HG03432 (cell line): ENCODE results near the gene P2RX1.

ENCODE experiments used
- ATAC-seq: cut with Tn5 transposase; IDR thresholded peaks from one replicate; pipeline ENCODE4 v1.9.1; 2021; ENCODE audit warnings: mild to moderate bottlenecking, moderate library complexity; ENCODE audit not compliant: unreplicated experiment

The P2RX1 gene

DNA sequence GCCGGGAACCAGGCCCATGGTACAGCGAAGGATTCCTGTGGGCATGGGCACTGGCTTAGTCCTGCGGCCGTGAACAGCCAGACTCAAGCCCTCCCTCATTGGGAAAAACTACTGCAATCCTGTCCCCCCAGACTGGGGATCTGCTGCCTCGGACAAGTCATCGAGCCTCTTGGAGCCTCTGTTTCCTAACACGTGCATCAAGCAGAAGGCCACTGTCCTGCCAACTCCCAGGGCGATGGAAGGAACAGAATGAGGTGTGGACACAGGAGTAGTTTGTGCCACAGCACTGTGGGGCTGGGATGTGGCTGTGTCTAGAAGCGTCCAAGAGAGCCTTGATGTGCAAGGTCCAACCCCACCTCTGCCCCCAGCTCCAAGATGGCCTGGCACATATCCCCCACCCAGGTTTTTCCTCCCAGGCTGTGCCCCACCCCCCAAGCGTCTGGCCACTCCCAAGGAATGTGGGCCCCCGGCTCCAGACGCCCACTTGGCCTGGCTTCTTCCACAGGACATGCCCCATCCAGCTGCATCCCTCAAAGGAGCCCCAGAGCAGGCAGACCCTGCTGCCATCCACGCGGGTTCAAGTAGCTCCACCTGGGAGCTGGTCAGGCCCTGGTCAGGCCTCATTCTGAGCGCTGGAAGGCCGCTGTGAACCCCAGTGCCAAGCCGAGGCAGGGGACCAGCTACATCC, 26.8 kb downstream of the P2RX1 start:
- ATAC-seq = no peak

DNA sequence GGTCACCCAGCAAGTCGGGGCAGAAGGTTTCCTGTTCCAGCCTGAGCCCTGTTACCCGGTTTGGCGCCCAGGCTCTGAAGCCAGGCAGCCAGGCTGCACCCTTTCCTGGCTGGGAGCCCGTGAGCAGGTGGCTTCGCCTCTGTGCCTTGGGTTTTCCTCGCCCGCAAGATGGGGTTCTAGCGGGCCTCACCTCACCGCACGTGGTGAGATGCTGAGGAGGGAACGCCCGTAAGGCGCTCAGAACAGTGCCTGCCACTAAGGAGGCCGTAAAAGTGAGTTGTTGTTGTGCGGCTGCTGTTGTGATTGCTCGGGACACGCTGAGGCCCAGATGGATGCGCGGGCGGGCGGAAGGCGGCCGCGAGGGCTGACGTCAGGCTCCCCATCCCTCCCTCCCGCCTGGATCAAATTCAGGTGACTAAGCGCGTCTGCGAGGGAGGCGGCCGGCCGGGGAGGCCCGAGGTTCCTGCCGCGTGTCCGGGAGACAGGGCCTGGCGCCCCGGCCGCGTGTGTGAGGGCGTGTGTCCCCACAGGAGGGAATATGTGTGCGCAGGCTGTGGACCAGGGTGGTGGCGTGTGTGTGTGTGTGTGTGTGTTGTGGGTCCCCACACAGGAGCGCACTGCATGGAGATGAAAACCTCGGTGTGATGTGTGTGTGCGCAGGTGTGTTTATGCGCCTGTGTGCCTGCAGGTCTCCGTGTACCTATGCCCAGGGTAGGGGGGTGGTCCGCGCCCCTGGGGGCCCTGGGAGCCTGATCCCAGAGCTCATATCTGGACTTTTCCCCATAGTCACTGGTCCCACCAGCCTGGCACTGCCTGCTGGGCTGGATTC, 27.7 kb downstream of the P2RX1 start:
- no peak for ATAC-seq

DNA sequence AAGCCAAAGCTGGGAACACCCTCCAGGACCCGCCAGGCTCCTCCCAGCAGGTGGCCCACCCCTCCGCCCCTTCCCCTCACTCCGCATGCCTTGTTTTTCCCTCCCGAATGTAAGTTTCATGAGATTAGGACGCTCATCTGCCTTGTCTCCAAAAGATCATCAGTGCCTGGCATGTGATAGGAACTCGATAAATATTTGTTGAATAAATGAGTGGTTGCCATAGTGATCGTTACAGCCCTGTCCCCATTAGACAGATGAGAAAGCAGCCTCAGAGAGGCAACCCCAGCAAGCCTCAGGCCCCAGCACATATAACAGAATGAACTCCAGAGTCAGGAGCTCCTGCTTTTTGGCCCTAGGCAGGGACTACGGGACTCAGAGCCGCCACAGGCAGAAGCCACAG, 28.5 kb downstream of the P2RX1 start:
- no peak for ATAC-seq

DNA sequence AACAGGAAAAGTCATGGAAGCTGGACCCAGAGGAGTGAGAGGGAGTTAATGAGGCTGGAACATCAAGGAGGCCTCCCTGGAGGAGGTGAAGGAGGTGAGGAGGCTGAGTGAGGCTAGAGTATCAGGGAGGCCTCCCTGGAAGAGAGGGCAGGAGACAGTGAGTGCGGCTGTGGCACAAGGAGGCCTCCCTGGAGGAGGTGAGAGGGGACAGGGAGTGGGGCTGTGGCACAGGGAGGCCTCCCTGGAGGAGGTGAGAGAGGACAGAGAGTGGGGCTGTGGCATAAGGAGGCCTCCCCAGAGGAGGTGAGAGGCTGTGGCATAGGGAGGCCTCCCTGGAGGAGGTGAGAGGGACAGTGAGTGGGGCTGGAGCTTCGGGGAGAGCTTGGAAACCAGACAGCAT, 28.9 kb downstream of the P2RX1 start:
- ATAC-seq = no peak

DNA sequence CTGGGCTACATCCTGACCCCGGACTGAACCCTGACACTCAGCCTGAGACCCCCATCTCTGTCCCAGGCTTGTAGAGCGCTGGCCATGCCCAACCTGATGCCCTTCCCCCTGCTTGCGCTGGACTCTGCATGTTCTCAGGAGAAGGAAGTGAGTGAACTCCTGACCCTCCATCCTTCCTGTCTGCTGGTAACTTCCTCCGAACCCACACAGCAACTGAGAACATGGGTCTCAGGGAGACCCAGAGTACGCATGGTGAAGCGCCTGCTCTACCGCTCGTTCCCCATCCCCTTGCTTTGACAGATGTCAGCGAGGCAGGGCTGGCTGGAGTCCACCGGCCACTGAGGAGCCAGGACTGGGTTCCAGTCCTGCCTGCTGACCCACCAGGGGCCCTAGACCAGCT, 29.5 kb downstream of the P2RX1 start:
- no peak for ATAC-seq

DNA sequence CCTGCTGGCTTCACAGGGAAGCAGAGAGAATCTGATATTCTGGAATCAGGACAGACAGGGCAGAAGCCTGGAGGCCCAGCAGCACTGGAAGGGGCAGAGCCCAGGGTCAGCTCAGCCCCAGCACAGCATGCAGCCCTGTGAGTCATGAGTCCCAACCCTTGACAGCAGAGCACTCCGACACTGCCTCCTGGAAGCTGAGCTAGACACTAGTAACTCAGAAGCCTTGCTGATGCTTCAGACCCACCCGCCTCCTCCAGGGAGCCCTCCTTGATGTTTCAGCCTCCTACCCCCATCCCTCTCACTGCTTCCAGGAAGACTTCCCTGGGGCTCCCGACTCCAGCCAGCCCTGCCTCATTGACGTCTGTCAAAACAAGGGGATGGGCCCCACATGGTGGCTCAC, 30.3 kb downstream of the P2RX1 start:
- no peak for ATAC-seq

DNA sequence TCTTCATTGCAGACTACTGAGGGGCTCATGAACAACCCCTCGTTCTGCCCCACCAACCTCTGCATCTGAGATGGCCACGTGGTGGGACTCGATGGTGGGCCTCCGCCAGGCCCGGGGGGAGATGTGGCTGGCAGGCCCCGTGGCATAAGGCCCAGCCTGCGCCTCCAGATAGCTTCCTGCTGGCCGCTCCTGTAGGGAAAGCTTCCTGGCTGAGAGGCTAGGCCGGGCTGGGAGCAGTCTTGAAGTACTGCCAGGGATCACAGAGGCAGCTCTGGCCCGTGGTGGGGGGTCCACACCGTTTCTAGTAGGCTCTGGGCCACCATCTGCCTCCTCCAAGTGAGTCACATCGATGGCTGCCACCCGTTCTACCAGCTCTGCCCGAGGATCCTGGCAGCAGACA, 31.0 kb downstream of the P2RX1 start:
- no peak for ATAC-seq

DNA sequence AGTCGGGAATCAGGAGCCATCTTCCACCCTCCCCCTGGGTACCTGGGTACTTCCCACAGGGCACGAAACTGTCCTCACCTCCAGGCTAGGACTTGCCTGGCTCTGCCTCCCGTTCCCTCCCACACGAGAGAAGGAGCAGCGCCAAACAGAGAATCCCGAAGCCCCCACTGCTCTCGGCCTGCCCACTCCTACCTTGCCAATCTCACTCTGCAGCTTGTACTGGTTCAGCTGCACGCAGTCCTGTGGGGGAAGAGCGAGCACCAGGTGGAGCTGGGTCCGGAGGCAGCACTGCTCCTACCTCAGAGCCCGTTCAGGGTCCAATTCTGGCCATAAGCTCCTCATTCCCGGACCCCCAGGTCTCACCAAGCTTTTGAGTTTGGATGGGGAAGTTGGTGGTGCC, 32.1 kb downstream of the P2RX1 start:
- no peak for ATAC-seq

DNA sequence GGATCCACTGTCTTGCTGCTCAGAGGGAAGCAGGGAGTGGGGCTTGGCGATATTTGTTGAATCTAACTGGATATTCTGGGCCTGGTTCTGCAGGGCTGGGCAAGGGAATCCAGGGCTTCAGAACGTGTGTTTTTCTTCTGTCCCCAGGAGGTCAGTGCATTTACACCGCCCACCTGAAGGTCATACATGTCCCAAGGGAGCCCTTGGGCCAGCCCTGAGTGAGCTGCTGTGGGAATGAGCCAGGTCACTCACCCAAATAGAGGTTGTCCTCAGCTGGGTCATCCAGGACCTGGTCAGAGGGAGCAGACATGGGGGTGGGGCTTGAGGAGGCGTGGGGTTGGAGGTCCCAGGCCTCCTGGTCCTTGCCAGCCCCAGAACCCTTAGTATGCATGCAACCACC, 34.0 kb downstream of the P2RX1 start:
- ATAC-seq = no peak

DNA sequence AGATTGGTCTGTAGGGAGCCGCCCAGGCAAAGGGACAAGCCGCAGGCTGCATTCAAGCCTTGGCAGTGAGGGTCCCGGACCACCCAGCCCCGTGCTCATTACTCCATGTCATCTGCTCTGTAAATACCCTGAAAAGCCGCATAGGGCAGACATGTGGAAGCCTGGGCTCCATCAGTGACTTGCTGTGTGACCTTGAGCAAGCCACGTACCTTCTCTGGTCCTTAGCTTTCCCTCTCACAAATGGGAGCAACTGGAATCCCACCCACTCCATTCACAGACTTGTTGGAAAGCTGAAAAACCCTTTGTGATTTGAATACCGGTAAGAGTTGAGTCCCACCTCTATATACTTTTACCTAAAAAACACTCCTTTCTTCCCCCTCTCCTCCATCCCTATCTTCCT, 35.3 kb downstream of the P2RX1 start:
- ATAC-seq = no peak

DNA sequence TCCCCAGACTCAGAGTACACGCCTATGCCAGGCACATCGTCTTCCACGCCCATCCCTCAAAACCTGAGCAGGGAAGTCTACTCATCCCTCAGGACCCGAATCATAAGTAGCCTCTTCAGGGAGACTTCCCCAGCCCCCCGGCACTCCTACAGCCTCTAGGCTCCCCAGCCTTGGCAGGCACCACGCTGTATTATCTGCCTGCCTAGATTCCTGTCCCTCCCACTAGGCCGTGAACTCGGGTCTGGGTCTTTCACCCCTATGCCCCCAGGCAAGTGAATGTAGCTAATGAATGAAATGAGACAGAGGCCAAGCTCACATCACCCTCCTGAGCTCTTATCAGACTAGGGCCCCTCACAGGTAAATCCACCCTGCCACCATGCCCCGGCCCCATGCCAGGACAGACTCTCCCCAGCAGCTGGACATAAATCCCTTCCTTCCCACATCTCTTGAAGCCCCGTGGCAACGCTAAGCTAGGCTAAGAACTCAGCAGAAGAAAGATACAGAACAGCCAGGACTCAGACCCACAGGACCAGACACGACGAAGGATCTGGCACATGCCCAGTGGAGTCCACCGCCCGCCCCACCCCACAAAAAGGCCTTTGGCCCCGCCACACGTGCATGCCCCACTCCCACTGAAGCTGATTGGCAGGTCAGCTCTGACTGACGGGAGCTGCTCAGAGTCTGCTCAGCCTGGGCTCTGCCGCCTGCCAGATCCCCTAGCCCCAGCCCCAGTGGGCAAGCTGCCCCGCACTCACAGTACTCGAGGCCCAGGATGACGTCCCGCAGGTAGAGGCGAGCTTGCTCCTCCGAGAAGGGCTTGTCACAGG, 36.5 kb downstream of the P2RX1 start:
- ATAC-seq = no peak

DNA sequence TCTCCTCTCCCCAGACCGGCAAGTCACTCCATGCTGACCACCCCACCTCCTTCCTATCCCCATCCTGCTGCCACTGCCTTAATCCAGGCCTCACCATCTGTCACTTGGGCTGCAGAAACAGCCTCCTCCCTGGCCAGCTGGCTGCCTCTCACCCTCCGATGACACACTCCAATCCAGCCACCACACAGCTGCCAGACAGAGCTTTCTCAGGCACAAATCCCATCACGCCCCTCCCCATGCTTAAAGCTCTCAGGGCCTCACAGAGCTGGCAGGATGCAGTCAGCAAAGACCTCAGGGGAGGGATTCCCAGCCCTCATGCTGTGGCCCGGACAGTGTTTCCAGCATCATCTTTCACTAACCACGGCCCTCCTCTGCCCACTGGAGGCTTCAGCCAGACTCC, 37.1 kb downstream of the P2RX1 start:
- no peak for ATAC-seq

DNA sequence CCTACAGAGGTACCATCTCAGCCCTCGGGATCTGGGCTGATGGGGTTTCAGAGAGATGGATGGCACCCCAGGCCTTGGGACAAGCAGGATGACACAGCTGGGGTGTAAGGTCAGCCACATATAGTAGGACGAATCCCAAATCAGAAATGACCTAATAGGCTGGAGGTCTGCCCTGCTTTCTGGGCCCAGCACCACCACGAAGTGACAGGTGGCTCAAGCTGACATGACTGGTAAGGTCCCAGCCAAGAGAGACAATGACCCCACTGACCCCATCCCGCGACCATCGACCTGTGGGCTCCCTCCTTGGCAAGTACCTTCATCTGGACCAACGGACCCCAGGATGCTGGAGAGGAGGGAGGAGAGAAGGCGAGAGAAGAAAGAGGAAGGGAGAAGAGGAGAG, 39.0 kb downstream of the P2RX1 start:
- no peak for ATAC-seq

DNA sequence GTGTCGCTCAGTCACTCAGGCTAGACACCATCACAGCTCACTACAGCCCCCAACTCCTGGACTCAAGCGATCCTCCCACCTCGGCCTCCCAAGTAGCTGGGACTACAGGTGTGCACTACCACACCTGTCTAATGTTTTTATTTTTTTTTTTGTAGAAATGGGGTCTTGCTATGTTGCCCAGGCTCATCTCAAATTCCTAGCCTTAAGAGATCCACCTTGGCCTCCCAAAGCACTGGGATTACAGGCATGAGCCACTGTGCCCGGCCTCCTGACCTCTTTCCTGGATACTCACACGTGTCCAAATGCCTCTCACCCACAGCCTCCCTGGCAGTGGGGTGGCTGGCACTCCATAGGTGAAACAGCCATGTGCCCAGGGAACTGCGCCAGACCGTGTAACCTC, 40.9 kb downstream of the P2RX1 start:
- ATAC-seq = no peak

DNA sequence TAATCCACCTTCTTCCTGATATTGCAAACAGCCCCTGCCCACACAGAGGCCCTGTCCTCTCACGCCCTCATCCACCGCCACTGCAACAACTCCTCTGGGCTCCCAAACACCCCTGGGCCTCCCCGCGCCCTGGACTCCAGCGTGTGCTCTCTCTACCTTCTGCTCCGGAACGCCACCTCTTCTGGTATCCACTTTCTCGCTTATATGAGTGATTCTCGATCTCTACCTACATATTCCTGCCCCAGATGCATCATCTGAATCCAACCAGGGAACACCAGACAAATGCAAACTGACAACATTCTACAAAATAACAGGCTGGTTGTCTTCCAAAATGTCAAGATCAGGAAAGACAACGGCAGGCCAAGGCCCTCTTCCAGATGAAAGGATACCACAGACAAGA, 42.4 kb downstream of the P2RX1 start:
- ATAC-seq = no peak

DNA sequence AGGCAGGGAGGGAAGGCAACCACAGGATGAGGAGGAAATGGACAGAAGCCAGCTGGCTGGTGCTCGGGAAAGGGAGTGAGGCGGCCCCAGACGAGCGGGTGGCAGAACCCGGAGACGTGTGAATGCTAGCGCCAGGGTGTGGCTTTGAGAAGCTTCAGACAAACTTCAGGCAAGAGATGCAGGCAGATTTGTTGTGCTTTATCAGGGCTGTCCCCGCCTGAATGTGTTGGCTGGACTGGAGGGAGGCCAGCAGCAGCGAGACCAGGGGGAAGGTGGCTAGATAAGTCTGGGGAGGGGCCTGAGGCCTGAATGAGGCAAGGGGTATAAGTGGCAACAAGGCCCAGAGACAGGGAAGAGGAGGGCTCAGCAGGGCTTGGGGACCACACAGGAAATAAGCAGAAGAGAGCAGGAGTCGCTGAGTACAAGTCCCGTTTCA, 45.4 kb downstream of the P2RX1 start:
- ATAC-seq = peak; percentile 63

DNA sequence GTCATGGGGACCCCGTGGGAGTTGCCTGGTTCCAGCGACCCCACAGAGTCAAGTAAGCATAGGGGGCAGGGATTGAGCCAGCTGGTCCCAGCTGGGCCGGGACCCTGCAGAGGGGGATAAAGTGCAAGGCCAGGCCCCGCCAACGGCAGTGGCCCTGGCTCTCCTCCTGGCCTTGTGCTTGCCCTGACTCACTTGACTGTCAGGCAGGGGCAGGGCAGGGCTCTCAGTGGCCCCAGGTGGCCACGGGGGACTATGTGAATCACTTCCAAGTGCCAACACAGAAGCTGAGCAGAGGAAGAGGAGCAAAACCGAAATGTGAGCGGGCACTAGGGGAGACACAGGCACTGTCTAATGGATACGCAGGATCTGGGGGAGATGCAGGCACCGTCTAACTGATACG, 48.7 kb downstream of the P2RX1 start:
- ATAC-seq = no peak

DNA sequence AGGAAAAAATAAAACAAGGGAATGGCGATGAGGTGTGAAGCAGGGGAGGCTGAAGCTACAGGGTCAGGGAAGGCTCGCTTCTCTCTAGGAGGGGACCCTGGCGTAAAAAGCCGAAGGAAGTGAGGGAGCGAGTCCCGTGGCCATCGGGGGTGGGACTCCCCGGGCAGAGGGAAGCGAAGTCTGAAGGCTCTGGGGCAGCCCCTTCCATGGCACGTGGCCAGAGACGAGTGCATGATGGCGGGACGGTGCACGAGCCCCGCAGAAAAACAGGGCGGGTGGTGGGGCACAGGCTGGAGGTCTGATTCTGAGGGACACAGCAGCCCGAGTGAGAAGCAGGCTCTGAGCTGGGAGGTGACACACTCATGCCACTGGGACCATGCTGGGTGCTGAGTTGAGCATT, 49.2 kb downstream of the P2RX1 start:
- no peak for ATAC-seq

DNA sequence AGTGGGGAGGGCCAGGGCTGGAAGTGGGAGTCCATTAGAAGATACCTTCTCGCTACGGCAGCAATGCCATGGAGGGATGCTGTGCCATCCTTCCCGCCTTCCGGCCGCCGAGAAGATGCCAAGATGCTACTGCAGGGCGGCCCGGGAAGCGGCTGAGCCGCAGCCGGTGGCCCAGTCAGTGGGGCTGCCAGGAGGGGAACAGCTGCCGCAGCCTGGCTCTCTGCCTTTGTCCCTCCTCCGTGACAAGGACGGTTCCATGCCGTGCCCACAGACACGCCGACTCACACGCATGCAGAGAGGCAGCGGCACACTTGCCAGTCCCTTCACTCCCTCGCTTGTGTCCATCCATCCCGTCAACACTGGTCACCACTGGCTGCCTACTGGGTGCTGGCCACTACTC, 50.0 kb downstream of the P2RX1 start:
- no peak for ATAC-seq

DNA sequence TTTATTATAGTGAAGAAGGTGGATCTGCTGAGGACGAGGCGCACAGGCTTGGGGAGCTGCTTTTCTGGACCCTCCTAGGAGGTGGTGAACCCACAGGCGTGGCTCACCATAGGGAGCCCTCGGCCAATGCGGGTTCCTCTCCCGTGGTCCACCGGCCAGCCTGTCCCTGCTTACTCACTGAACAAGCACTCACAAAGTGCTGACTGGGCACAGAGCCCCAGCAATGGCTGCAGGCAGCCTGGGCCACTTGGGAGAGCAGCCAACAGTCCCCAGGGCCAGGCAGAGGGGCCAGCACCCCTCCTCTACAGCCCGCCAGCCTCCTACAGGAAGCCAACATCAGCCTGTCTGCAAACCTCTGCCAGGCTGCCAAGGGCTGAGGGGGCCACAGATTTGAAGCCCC, 51.1 kb downstream of the P2RX1 start:
- no peak for ATAC-seq

DNA sequence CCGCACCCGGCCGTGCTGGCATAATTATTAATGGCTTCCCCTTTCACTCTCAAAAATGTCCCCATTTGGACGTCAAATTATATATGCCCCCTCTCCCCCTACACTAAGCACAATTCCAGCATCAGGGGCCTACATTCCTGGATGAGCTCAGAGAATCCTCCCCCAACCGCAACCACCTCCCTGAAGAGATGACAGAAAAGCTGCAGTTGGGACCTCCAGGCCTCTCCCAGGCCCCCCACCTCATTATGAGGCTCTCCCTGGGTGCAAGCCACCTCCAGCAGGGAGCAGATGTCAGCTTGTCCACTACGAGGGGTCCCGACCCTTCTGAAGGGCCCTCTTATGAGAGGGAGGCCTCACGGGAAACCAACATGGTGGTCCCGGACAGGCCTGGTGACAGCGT, 51.7 kb downstream of the P2RX1 start:
- ATAC-seq = no peak
